ENCODE measurements around the gene KCTD2.

GRCh38 chr17:75111777-75112335 is 64.8 kb downstream of the KCTD2 start:
- TF ChIP-seq CTCF (IDR thresholded peaks at IDR 0.05; ENCODE audit: insufficient read depth, low read depth, low read length) = no peak
- TF ChIP-seq EZH2 (IDR thresholded peaks at IDR 0.05; ENCODE audit: insufficient read depth, low read length) = no peak
